HS-5 (cell line): ENCODE results near the gene MICU2.
"Not testable (repeated sequence)": the region's sequence is repeated elsewhere in the genome, so short reads cannot be mapped to it uniquely, and the experiment has no call there.

Experiments used
- DNase-seq: peaks from one replicate; pipeline ENCODE4 v3.0.0-alpha.2; 2012; ENCODE audit warnings: low read depth

The MICU2 gene

DNA sequence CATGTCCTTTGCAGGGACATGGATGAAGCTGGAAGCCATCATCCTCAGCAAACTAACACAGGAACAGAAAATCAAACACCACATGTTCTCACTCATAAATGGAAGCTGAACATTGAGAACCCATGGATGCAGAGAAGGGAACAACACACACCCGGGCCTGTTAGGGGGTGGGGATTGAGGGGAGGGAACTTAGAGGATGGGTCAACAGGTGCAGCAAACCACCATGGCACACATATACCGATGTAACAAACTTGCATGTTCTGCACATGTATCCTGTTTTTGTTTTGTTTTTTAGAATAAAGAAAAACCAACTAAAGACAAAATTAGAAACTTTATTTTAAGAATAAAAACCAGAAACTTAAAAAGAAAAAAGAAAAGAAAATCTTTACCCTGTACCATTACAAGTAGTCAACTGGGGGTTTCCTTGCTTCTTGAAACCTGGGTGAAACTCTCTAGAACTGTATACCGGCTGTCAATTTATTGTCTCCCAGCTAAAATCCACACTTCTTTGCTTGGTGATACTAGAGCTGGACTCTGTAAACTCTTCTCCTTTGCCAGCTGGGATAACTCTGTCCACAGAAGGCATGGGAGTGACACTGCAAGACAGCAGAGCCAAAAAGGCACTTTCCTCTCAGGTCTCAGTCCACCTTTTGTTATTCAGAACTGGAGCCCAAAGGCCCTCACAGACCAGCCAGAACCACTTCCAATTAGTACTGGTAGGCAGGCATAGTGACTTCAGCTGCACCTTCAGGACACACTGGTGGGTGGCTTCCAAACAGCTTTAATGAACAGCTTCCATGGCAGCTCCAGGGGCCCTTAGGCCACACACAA, 9.0 kb downstream of the MICU2 start:
- no peak for DNase-seq

DNA sequence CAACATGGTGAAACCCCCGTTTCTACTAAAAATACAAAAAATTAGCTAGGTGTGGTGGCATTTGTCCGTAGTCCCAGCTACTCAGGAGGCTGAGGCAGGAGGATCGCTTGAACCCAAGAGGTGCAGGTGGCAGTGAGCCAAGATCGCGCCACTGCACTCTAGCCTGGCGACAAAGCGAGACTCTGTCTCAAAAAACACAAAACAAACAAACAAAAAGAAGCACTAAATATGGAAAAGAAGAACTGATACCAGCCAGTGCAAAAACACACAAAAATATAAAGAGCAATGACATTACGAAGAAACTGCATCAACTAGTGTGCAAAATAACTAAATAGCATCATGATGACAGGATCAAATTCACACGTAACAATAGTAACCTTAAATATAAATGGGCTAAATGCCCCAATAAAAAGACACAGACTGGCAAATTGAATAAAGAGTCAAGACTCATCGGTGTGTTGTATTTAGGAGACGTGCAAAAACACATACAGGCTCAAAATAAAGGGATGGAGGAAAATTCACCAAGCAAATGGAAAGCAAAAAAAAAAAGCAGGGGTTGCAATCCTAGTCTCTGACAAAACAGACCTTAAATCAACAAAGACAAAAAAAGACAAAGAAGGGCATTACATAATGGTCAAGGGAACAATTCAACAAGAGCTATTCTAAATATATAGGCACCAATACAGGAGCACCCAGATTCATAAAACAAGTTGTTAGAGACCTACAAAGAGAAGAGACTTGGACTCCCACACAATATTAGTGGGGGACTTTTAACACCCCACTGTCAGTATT, 13.1 kb downstream of the MICU2 start:
- DNase-seq, result not testable (repeated sequence)

- DNase-seq, result no peak
Measured at GRCh38 chr13:21590231-21590630, 13.7 kb downstream of the MICU2 start.

DNA sequence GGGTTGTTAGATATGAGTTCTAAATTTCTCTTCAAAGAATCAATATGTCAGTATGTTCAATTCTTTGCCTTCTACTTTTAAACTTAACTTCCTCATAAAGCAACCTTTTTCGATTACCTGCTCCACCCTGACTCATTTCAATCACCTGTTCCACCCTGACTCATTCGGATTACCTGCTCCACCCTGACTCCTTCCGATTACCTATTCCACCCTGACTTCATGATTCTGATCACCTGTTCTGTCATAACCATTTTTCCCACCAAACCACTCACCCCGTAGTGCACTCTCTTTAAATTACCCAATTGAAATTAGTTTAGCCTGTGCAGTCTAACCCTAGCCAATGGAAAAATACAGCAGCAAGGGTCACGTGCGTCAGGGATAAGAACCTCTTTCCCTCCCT, 14.5 kb downstream of the MICU2 start:
- DNase-seq, result not testable (repeated sequence)

DNA sequence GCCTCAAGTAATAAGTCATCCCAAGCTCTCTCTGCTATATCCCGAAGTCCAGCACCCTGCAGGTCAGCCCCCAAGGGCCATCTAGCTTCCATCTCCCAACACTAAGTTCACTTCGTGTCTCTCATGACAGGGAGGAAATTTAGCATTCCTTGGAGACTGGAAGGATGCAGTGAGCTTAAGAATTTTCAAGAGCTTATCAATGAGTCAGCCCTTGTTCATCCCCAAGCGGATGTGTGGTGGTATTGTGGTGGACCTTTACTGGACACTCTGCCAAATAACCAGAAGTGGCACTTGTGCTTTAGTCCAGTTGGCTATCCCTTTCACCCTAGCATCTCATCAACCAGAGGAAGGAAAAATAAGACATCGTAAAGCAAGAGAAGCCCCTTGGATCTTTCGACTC, 15.6 kb downstream of the MICU2 start:
- DNase-seq, result not testable (repeated sequence)

- no peak for DNase-seq
Measured at GRCh38 chr13:21584973-21585592, 18.9 kb downstream of the MICU2 start.

GRCh38 chr13:21583478-21583877, 20.5 kb downstream of the MICU2 start:
- DNase-seq, result no peak

DNA sequence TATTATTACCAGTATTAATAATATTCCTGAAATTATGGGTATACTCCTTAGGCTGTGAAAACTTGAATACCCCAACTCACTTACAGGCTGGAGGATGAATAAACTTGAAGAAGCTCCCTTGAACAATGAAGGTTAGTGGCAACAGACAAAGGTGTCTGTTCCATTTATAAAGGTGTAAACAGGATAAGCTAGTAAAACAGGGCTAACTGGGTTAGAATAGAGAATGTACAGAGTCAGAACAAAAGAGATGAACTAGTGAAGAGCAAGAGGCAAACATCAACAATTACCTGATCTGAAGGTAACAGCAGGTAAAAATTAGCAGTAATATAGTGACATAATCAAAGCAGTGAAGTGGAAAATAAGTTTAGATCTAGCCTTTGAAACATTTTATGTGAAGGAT, 23.2 kb downstream of the MICU2 start:
- DNase-seq, result no peak

GRCh38 chr13:21579754-21580316, 24.1 kb downstream of the MICU2 start:
- DNase-seq, result no peak

DNA sequence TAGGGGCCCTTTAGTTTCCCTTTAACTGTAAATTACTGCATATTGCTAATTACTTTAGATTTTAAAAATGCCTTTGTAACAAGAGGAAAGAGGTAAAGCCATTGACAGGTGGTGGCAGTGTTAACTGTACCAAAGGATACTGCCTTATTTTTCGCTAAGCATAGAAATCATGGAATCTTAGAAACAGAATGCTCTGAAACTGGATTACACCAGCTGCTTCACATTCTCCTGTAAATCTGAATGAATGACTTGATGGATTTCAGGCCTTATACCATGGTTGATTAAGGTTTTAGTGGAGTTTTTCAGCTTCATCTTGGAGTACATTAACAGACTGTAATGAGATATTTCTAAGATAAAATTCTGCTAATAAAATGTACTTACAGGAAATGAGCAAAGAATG, 25.2 kb downstream of the MICU2 start:
- DNase-seq, result no peak

DNA sequence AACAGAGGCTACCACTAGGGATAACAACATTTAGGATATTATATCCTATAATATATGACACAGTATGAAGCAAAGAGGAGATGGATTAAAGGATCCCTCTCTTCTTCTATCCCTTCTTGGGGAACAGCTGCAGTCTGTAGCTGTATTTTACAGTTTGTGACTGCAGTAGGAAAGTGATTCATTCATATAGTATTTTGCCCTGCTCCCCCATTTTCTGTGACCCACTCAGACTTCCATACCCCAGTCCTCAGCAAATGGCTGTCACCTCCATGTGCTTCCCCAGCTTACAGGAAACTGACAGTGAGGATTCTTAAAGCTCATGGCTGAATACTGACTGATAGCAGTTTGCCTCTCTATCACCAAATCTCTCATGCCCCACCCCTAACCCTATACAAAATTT, 27.5 kb downstream of the MICU2 start:
- DNase-seq, result no peak

GRCh38 chr13:21573920-21574712, 29.9 kb downstream of the MICU2 start:
- no peak for DNase-seq

DNA sequence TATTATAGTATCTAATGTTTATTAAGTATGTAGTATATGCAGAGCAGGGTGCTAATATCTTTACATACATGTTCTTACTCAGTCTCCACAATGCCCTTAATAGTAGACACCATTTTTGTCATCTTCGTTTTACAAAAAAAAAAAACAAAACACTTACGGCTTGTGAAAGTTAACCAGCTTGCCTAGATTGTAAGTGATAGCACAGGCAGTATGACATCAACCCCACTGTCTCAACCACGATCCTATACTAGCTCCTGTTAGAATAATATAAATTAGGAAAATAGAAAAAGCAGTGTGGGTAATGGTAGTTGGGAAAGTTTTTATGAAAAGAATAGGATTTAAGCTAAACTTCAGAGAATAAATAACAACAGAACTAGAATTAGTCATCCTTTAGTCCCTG, 34.3 kb downstream of the MICU2 start:
- no peak for DNase-seq

- DNase-seq, result no peak
Measured at GRCh38 chr13:21568854-21569253, 35.1 kb downstream of the MICU2 start.

DNA sequence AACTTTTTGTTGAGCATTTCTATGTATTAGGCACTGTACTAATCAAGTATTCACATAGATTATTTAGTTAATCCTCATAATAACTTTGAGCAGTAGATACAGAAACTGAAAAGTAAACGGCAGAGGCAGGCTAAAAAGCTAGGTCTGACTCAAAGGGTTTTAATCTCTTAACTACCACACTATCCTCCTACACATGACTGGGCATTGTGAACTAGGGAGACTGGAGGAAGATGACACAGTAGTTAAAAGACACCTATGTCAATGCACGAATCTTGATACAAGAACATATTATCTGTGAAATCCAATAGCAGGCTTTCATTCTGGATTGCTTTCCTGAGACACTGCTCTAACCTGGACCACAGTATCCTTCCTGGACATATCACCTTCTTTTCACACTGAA, 36.3 kb downstream of the MICU2 start:
- no peak for DNase-seq

DNA sequence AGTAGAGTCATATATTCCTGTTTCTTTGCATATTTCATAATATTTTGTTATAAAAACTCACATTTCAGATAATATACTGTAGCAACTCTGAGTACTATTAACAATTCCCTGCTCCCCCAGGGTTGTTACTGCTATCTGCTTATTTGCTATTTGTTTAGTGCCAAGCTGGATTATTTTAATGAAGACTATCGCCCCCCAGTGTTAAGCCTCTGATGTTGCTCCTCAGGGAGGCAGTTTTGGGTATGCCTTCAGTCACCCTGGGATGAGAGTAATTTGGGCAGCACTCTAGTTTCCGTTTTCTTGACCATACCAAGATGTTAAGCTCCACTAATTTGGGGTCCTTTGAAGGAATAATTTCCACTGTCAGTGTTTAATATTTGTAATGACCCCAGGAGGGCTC, 46.0 kb downstream of the MICU2 start:
- DNase-seq, result no peak

- no peak for DNase-seq
Measured at GRCh38 chr13:21556051-21556450, 47.9 kb downstream of the MICU2 start.

GRCh38 chr13:21553261-21553660, 50.7 kb downstream of the MICU2 start:
- not testable (repeated sequence) for DNase-seq

- no peak for DNase-seq
Measured at GRCh38 chr13:21550918-21551317, 53.1 kb downstream of the MICU2 start.

GRCh38 chr13:21549633-21550032, 54.3 kb downstream of the MICU2 start:
- DNase-seq, result no peak

GRCh38 chr13:21548577-21548976, 55.4 kb downstream of the MICU2 start:
- no peak for DNase-seq

DNA sequence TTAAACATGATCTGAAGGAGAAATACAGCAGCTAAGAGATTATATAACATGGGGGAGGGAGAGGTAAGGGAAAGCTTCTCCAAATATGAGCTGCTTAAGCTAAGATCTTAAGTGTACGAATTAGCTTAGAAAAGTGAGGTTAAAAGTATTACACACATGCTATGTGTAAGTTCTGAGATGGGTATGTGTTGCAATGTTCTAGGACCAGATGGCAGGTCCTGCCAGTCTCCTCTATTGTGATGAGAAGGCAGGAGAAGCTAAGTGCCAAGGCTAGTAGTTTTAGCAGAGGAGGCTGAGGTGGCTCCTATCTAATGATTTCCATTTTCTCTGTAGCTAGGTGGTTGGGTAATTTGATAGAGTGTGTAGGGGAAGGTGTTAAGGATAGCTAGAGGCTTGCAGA, 57.6 kb downstream of the MICU2 start:
- DNase-seq, result no peak
